Testis (tissue), 3 donors: Measurements from ENCODE around the gene PDE8B. TPM values are rescaled to one million over a fixed set of nuclear protein-coding genes. Genes with fewer than 3 reads are reported as not detected.

ENCODE experiments used
- DNase-seq: peaks from one replicate; pipeline ENCODE4 v3.0.0-alpha.2; 2019
- H3K27ac ChIP-seq, 2 donors: fragments of 200-600 bp; sonication (generic); one replicate each; pipeline ENCODE4 v1.5.1; 2019
- H3K27me3 ChIP-seq: fragments of 200-600 bp; sonication (generic); one replicate; pipeline ENCODE4 v1.5.1; 2019
- H3K36me3 ChIP-seq: fragments of 200-600 bp; sonication (generic); one replicate; pipeline ENCODE4 v1.5.1; 2017; ENCODE audit warnings: low read depth; ENCODE audit errors: missing control alignments
- H3K4me1 ChIP-seq: fragments of 200-600 bp; sonication (generic); one replicate; pipeline ENCODE4 v1.5.1; 2019
- H3K4me3 ChIP-seq, 2 donors: fragments of 200-600 bp; sonication (generic); one replicate each; pipeline ENCODE4 v1.5.1; 2017 to 2019
- H3K9me3 ChIP-seq: fragments of 200-600 bp; sonication (generic); one replicate; pipeline ENCODE4 v1.5.1; 2017
- POLR2A ChIP-seq: fragments of 450-650 bp; IDR thresholded peaks from one replicate; pipeline ENCODE4 v1.6.1; 2017; ENCODE audit warnings: antibody characterized with exemption, mild to moderate bottlenecking, moderate library complexity
- WGBS, 2 donors: methylation state at CpG; one replicate each; pipeline ENCODE4 v1.1.5; 2018; 5-methylcytosine and 5-hydroxymethylcytosine counted together
- intact Hi-C: fragments of 100-400 bp; cut with DNase I; formaldehyde crosslinking; loops from one replicate; pipeline ENCODE4 v1.15.1; 2023; ENCODE audit warnings: low total_unique reads
- polyA plus RNA-seq: library from polyadenylated mRNA; stranded (reverse); fragments of 350-450 nt; fragmentation: Illumina TruSeq; extraction: RNeasy Lipid Tissue Mini Kit (QIAGEN cat#74804); gene quantifications from one replicate; pipeline ENCODE4 v1.2.3, GENCODE V29; 2014; ENCODE audit warnings: low read depth, low replicate concordance; ENCODE audit not compliant: insufficient read depth
- total RNA-seq, 2 donors: library from RNA; depleted of rRNA; stranded (reverse); fragments of >200 nt; gene quantifications; one replicate each; pipeline ENCODE4 v1.2.3, GENCODE V29; 2016
- TF ChIP-seq, protein P1 (sequence below), 3 experiments: fragments of 450-650 bp in 2 of 3; fragments of 200-600 bp in 1 of 3; sonication (generic) in 1 of 3; IDR thresholded peaks; one replicate each; pipeline ENCODE4 v1.5.1; 2016 to 2019; ENCODE audit warnings: antibody characterized with exemption in 3 of 3, mild to moderate bottlenecking in 2 of 3, moderate library complexity in 1 of 3

Gene PDE8B
- total and polyA plus RNA-seq, 3 donors from 2014 or later = 2.0 to 7.2 (median 5.8) TPM

DNA sequence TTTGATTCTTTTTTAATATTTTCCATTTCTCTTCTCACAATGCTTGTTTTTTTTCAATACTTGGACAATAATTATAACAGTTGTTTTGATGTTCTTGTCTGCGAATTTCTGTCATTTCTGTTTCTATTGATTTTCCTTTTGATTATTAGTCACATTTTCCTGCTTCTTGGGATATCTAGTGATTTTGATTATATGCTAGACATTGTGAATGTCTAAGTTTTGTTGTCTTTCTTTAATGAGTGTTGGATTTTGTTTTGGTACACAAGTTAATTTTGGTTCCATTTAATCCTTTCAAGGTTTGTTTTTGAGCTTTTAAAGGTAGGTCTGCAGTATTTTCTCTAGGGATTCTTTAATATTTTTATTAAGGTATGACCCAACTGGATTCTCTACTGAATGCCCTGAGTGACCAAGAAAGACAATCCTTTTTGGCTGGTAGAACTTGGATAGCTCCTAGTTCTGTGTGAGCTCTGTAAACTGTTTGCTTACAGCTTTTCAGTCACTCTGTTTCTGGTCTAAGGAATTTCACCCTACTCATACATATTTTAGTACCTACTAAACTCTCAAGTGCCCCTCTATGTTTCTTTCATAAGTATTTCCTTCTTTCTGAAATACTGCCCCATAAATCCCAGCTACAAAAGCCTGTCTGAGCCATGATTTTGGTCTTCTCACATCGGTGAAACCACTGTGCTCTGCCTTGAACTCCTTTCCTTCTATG, 12.5 kb upstream of the PDE8B start:
- WGBS, 2 donors = 73 to 95% methylated on average over 2 of the region's 2 CpGs
- DNase-seq = no peak
- Histone ChIP-seq H3K9me3 (no peaks in the 10 kb centered on the region), H3K4me3 (no peak overlapping the region), H3K27me3 (no peaks in the 10 kb centered on the region), H3K36me3 (no peaks in the 10 kb centered on the region), H3K4me1 (no peaks in the 10 kb centered on the region), H3K27ac (no peak overlapping the region)
- intact Hi-C loops = no loop called here
- TF ChIP-seq, protein P1, sequence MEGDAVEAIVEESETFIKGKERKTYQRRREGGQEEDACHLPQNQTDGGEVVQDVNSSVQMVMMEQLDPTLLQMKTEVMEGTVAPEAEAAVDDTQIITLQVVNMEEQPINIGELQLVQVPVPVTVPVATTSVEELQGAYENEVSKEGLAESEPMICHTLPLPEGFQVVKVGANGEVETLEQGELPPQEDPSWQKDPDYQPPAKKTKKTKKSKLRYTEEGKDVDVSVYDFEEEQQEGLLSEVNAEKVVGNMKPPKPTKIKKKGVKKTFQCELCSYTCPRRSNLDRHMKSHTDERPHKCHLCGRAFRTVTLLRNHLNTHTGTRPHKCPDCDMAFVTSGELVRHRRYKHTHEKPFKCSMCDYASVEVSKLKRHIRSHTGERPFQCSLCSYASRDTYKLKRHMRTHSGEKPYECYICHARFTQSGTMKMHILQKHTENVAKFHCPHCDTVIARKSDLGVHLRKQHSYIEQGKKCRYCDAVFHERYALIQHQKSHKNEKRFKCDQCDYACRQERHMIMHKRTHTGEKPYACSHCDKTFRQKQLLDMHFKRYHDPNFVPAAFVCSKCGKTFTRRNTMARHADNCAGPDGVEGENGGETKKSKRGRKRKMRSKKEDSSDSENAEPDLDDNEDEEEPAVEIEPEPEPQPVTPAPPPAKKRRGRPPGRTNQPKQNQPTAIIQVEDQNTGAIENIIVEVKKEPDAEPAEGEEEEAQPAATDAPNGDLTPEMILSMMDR (IDR thresholded peaks at IDR 0.05) = no peak
- no peak for TF ChIP-seq POLR2A

DNA sequence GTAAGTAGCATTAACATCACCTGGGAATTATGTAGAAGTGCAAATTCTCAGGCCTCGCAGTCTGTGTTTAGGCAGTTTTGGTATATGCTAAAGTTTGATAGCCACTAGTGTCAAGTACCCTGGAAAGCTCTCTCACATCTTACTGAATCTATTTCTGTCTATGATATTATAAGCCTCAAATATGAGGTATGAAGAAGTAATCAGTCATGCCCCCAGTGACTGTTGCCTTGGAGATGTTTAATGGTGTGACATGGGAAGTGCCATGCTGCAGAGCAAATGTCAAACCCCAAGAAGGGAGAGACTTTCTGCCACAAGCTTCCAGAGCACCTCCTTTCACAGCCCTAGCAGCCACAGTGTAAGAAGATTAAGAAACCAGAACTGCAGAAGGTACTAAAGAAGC, 9.8 kb upstream of the PDE8B start:
- no peak for TF ChIP-seq POLR2A
- Histone ChIP-seq H3K36me3 (no peaks in the 10 kb centered on the region), H3K27ac (no peak overlapping the region)

DNA sequence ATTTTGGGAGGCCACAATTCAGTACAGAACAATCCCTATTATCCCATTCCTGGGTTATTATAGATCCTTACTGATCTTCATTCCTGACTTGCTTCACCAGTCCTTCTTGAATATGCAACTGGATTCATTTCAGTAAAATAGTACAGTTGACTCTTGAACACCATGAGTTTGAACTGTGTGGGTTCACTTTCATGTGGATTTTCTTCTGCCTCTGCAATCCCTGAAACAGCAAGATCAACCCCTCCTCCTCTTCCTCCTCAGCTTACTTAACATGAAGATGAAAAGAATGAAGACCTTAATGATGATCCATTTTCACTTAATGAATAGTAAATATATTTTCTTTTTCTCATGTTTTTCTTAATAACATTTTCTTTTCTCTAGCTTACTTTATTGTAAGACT, 8.3 kb upstream of the PDE8B start:
- DNase-seq = no peak
- Histone ChIP-seq H3K36me3 (no peaks in the 10 kb centered on the region), H3K27me3 (no peaks in the 10 kb centered on the region), H3K27ac (no peak overlapping the region), H3K4me3 (no peak overlapping the region), H3K9me3 (no peaks in the 10 kb centered on the region), H3K4me1 (no peaks in the 10 kb centered on the region)
- TF ChIP-seq, protein P1 (IDR thresholded peaks at IDR 0.05) = no peak
- no peak for TF ChIP-seq POLR2A
- intact Hi-C loops = no loop called here

More for the DNA sequence above, 9.8 kb upstream of the PDE8B start:
- no peak for DNase-seq
- Histone ChIP-seq H3K27me3 (no peaks in the 10 kb centered on the region), H3K4me1 (no peaks in the 10 kb centered on the region), H3K4me3 (no peak overlapping the region), H3K9me3 (no peaks in the 10 kb centered on the region)
- WGBS, 2 donors = 85 to 100% methylated on average over 1 of the region's 1 CpG
- intact Hi-C loops = no loop called here

DNA sequence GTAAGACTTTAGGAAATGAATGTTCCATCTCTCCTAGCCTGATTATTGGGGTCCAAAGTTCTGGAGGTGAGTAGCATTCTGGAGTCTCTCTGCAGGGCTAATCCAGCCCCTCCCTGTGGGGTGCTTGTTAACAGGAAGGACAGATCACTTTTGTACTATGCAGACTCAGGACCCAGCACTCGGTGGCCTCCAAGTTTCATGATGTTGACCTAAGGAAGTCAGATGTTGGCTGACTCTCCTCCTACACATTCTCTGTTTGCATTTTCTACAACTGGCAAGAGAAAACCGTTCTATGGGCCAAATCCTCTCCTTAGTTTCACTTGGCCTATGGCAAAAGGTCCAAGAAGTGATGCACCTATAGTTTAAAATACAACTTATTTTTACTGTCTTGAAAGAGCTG, 5.5 kb upstream of the PDE8B start:
- intact Hi-C loops = no loop called here
- Histone ChIP-seq H3K36me3 (no peaks in the 10 kb centered on the region), H3K27me3 (no peaks in the 10 kb centered on the region), H3K27ac (no peak overlapping the region), H3K4me3 (no peak overlapping the region), H3K4me1 (no peaks in the 10 kb centered on the region), H3K9me3 (no peaks in the 10 kb centered on the region)
- no peak for TF ChIP-seq POLR2A
- TF ChIP-seq, protein P1 (IDR thresholded peaks at IDR 0.05) = no peak
- WGBS, 2 donors = 65 to 76% methylated on average over 2 of the region's 2 CpGs
- DNase-seq = no peak

DNA sequence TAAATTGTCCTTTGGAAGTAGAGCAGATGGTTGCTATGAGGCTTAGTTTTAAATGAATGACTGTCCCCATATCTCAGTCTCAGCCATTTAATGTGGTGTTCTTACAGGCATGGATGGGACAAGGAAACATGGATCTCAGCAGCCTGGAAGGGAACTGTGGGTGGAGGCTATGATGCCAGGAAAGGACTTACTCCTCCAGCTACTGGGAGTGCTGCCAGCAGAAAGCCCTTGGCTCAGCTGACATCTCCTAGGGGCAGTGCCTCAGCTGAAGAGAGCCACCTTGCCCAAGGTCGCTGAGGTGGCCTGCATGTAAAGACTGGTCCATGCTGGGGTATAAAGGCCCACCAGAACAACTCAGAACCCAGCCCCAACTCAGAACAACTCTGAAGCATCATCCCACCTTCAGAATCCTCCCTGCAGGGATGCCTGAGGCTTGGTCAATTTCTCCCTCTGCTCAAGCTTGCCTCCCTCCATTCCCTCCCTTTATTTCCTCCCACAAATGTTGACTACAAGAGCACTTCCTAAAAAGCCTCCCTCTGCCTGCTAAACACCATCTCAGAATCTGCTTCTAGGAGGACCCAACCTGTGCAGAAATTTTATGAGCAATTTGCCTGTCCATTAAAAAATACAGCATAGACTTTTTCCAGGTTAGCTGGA, 1.8 kb upstream of the PDE8B start:
- Histone ChIP-seq H3K4me1 (no peaks in the 10 kb centered on the region), H3K36me3 (no peaks in the 10 kb centered on the region), H3K27ac (no peak overlapping the region), H3K27me3 (no peaks in the 10 kb centered on the region), H3K9me3 (no peaks in the 10 kb centered on the region), H3K4me3 (no peak overlapping the region)
- intact Hi-C loops = no loop called here
- 44 to 100% methylated on average over 1 of the region's 1 CpG for WGBS, 2 donors
- TF ChIP-seq, protein P1 (IDR thresholded peaks at IDR 0.05) = no peak
- TF ChIP-seq POLR2A = no peak
- peak; percentile 74 for DNase-seq
